Measurements from ENCODE around the gene PLTP.

GRCh38 chr20:45894797-45895196, 17.2 kb downstream of the PLTP start:
- TF ChIP-seq CTCF (IDR thresholded peaks at IDR 0.05; ENCODE audit: borderline replicate concordance, extremely low read depth, low read length, poor library complexity, severe bottlenecking) (no peak), EZH2 (IDR thresholded peaks at IDR 0.05; ENCODE audit: borderline replicate concordance, low read depth, low read length, severe bottlenecking) (no peak)

All from DND-41 (cell line).